HG02759 (cell line): ENCODE data around the gene KRT5.

Source experiments
- ATAC-seq: cut with Tn5 transposase; IDR thresholded peaks from one replicate; pipeline ENCODE4 v1.9.1; 2021; ENCODE audit warnings: mild to moderate bottlenecking, moderate library complexity; ENCODE audit not compliant: unreplicated experiment

The KRT5 gene

GRCh38 chr12:52539083-52539820 is 19.1 kb upstream of the KRT5 start:
- ATAC-seq = no peak

- ATAC-seq = no peak
These were observed 16.9 kb upstream of the KRT5 start for GRCh38 chr12:52537101-52537500.

DNA sequence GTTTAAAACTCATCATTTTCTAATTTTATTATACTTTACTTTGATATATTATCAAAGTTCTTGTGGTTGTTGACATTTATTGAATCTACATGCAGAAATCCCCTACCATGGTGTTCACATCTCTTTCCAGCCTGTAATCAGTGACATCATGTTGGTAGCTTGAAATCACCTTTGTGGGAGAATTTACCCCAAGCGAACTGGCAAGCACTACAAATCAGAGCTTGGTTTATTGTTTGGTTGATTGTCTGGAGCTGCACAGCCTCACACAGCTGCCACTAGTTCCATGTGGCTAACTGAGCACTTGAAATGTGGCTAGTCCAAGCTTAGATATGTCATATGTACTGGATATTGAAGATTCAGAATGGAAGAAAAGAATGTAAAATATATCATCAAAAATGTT is 15.4 kb upstream of the KRT5 start:
- ATAC-seq = no peak

- ATAC-seq = no peak
These were observed 14.3 kb upstream of the KRT5 start for GRCh38 chr12:52534482-52534881.

DNA sequence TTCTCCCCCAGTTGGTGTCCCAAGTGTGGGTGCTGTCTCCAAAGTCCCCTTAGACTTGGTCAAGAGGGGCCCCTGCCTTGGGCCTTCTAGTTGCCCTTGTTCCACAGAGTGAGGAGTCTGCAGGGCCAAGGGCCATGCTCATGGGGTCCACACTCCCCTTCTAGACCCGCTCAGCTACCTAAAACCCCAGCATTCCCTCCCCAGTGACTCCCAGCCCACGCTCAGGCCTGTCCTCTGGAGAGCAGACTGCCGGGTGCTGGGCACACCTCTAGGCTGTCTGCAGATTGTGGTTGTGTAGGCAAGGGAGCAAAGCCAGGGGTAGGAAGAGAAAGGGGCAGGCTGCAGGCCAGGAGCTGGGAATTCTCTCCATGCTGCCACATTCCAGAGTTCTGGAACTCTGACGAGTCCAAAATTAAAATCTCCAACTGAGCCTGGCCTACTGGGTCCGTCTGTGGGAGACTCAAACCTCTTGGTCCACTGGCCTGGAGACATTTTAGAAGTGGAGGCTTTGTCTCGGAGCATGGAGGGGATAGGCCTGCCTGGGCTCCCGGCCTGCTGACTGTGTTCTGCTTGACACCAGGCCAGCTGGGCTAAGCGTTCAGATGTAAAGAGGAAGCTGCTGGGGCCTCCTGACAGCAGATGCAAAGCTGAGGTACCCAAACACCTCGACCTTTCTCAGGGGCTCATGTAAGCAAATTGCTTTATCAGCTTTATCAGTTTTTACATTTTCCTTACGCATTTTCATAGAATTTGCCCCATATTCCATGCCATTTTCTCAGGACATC is 13.7 kb upstream of the KRT5 start:
- ATAC-seq = no peak

DNA sequence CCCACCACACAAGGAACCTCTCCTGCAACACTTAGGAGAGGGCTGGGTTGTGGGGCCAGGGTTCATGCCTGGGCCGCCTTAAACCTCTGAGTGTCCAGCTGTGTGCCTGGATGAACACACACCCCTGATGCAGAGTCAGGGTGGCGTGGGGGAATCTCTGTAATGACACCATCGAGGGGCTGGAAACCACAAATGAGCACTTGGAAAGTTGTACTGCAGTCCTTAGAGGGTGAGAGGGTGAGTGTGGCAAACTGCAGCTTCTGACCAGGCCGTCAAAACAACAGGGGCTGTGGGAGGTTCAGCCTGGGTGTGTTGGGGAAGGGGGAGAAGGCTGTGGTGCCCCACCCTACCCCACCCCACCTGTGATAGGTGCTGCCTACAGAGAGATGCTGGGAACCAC is 12.4 kb upstream of the KRT5 start:
- ATAC-seq = no peak

DNA sequence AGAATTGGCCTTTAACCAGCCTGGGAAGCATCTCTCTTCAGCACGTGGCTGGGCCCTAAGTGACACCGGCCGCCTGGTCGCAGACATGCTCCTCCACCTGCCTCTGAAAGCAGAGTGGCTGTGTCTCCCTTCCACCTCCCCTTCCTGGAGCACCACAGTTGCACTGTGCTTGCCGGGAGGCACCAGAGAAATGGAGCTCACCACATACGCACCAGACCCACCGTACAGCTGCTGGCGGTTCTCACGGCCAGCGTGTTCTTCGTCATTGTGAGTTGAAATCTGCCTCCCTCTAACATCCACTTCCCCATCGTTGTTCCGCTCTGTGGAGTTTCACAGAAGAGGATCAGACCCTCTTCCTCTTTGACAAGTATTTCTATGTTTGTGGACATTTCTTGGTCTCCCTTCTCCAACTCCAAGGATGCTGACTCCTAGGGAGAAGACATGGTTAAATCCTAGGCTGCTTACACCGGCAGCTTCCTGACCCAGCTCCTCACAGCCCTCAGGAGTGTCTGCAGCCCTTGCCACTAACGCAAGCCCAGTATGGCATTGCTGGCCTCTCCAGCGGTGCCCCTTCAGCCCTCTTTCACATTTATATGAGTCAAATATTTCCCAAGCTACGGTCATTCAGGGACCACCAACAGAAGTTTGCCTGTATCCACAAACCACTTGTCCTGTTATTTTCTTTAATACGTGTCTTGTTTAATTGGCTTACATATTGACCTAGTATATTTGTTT is 11.5 kb upstream of the KRT5 start:
- no peak for ATAC-seq

DNA sequence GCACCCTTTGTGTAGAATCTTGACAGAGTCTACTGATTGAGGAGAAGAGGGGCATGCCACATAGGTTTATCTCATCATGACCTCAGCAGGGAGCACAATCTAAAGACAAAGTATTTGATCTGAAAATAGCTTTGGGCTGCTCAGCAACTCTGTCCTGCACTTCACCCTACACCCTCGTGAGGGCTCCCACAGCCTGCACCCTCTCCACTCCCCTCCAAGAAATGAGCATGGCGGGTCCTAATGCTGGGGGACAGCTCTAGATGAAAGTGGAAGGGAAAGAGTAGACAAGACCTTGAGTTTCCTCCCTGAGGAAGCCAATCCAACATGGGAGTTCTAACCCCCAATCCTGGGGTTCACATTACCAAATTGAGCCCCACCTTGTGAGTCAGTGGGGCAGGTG is 10.7 kb upstream of the KRT5 start:
- ATAC-seq = no peak

- ATAC-seq = no peak
These were observed 10.2 kb upstream of the KRT5 start for GRCh38 chr12:52530366-52530765.

- ATAC-seq = no peak
These were observed 9.7 kb upstream of the KRT5 start for GRCh38 chr12:52529846-52530245.

GRCh38 chr12:52529417-52529816 is 9.2 kb upstream of the KRT5 start:
- ATAC-seq = no peak

DNA sequence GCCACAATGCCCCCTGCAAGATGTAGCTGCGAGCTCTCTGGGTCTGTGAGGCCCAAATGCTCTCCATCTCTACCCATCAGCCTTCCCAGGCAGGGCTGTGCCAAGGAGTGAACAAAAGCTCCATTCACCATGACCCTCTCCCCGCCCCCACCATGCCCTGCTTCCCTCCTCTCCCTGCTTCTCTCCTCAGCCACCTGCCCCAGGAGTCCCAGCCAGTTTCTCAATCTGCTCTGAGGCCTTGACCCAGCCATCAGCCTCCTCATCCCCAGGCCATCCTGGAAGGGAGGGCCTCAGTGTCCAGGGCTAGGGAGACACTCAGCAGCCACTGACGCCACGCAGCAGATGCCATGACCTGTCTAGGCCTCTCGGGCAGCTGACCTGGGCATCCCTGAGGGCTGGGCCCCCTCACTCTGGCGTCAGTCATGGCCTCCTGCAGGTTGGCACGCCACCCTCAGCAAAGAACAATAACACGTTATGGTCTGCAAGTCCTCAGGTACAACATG is 8.5 kb upstream of the KRT5 start:
- no peak for ATAC-seq

DNA sequence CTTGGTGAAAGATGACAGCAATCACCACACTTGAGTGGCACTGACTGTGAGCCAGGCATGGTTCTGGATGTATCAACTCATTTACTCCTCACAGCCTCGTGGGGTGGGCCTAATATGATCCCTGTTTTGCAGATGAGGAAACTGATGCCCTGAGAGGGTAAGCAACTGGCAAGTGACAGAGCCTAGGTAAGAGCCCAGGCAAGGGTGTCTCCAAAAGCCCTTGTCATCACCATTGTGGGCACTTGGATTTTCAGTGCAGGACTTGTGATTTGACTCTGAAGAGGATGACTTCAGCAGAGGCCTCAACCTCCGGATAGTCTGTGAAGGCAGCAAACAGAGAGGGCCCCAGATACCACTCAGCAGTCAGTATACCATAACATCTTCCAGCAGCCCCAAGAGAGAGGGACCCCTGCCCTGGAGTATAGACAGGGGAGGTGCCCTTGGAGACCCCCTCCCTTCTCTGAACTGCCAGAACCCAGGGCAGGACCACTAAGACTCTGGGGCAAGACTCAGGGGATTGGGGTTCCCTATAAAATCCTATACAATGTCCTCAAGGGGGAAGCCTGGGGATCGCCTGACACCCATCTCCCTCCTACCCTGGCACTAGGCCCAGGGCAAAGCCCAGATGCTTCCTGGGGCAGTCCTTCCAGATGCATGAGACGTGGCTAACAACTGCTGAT is 7.1 kb upstream of the KRT5 start:
- ATAC-seq = no peak

- ATAC-seq = no peak
These were observed 6.3 kb upstream of the KRT5 start for GRCh38 chr12:52526511-52526951.

- no peak for ATAC-seq
These were observed 5.7 kb upstream of the KRT5 start for GRCh38 chr12:52525661-52526499.

GRCh38 chr12:52524898-52525591 is 4.9 kb upstream of the KRT5 start:
- no peak for ATAC-seq

DNA sequence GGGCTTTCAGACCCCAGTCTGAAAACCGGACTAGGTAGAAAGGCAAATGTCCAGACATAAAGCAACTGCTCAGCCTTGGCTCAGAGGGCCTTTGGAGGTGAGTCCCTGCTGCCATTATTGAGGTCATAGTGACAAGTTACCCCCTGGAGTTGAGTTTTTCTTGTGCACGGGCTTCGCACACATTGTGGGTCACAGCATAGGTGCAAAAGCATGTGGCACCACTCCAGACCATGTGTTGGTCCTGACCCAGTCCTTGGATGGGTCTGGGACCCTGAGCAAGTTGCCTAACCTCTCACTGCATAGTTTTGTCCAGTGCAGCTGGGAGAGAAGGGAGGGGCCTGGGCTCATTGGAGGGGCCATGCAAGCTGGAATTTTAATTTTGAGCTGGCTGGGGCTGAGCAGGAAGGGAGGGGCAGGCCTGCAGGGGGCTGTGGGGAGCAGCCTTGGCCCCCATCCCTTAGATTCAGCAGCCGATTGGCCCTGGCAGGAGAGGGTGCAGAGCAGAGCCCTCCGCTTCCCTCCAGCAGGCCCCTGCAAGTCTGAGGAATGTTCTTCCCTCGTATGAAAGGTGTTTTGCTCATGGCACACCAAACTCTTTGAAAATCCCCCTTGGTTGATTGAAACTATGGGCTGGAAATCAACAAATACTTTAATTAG is 4.2 kb upstream of the KRT5 start:
- ATAC-seq = no peak

DNA sequence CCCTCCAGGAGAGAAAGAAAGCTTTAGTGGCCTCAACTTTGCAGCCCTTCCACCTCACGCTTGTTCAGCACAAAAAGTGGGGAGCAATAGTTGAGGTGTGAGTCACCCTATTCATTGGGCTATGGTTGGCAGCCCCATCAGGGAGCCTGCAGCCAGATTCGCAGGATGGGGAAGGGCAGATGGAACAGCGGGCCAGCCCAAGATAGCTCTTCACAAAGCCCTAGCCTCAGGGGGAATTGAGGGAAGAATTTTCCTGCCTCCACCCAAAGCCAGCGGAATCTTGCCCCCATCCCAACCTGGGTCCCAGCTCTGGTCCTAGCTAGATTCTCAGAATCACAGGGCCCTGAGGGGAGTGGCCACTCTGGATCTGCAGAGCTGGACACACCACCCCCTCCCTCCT is 3.6 kb upstream of the KRT5 start:
- no peak for ATAC-seq
